WTC11 (cell line): ENCODE data around the gene UBE2R2.
"Not testable (repeated sequence)": the region's sequence is repeated elsewhere in the genome, so short reads cannot be mapped to it uniquely, and the experiment has no call there.

ENCODE experiments used
- ELF4 ChIP-seq: sonication (generic); formaldehyde crosslinking; IDR thresholded peaks from 2 replicates; pipeline ENCODE4 v1.8.1; 2022; ENCODE audit warnings: low read depth, mild to moderate bottlenecking, moderate library complexity, missing genetic modification reagents
- ESRRA ChIP-seq: sonication (generic); formaldehyde crosslinking; IDR thresholded peaks from 2 replicates; pipeline ENCODE4 v1.8.1; 2022; ENCODE audit warnings: mild to moderate bottlenecking, missing genetic modification reagents, borderline replicate concordance
- NFE2L1 ChIP-seq: sonication (generic); formaldehyde crosslinking; IDR thresholded peaks from 2 replicates; pipeline ENCODE4 v1.8.1; 2023; ENCODE audit warnings: missing genetic modification reagents
- SMAD3 ChIP-seq: sonication (generic); formaldehyde crosslinking; IDR thresholded peaks from 2 replicates; pipeline ENCODE4 v1.8.0; 2022; ENCODE audit warnings: missing genetic modification reagents, mild to moderate bottlenecking, borderline replicate concordance
- ZNF232 ChIP-seq: sonication (generic); formaldehyde crosslinking; IDR thresholded peaks from 2 replicates; pipeline ENCODE4 v1.8.0; 2022; ENCODE audit warnings: mild to moderate bottlenecking, missing genetic modification reagents
- TF ChIP-seq, protein P1 (sequence below): fragments of 200-600 bp; IDR thresholded peaks from 2 replicates; pipeline ENCODE4 v1.8.0; 2022; ENCODE audit warnings: antibody characterized with exemption
- TF ChIP-seq, protein P2 (sequence below): fragments of 250-450 bp; sonication (Bioruptor Pico); IDR thresholded peaks from 2 replicates; pipeline ENCODE4 v2.1.2; 2022; ENCODE audit warnings: mild to moderate bottlenecking, moderate library complexity
- TF ChIP-seq, protein P3 (sequence below): sonication (generic); formaldehyde crosslinking; conservative IDR thresholded peaks from 2 replicates; pipeline ENCODE4 v1.8.1; 2022; ENCODE audit warnings: mild to moderate bottlenecking, missing genetic modification reagents

DNA sequence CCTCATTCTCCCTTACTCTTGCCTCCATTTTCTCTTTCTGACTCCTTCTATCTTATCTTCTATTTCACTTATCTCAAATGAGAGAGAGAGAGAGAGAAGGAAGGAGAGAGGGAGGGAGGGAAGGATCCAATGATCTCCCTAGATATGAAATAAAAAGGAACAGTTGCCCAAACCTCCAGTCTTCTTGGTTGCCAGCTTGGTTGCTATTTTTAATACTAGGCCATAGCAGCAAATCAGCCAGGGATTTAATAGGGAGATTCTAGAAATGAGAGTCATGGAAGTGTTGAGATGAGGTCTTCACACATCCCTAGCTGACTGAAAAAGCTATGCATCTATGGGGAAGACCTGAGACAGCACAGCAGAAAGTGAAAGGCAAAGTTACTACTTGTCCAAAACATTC lies 43.8 kb upstream of the UBE2R2 start:
- TF ChIP-seq, protein P1, sequence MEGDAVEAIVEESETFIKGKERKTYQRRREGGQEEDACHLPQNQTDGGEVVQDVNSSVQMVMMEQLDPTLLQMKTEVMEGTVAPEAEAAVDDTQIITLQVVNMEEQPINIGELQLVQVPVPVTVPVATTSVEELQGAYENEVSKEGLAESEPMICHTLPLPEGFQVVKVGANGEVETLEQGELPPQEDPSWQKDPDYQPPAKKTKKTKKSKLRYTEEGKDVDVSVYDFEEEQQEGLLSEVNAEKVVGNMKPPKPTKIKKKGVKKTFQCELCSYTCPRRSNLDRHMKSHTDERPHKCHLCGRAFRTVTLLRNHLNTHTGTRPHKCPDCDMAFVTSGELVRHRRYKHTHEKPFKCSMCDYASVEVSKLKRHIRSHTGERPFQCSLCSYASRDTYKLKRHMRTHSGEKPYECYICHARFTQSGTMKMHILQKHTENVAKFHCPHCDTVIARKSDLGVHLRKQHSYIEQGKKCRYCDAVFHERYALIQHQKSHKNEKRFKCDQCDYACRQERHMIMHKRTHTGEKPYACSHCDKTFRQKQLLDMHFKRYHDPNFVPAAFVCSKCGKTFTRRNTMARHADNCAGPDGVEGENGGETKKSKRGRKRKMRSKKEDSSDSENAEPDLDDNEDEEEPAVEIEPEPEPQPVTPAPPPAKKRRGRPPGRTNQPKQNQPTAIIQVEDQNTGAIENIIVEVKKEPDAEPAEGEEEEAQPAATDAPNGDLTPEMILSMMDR = not testable (repeated sequence)
- not testable (repeated sequence) for TF ChIP-seq ESRRA, SMAD3, ZNF232, NFE2L1, ELF4 (CRISPR knock-in tag)
- TF ChIP-seq, protein P2, sequence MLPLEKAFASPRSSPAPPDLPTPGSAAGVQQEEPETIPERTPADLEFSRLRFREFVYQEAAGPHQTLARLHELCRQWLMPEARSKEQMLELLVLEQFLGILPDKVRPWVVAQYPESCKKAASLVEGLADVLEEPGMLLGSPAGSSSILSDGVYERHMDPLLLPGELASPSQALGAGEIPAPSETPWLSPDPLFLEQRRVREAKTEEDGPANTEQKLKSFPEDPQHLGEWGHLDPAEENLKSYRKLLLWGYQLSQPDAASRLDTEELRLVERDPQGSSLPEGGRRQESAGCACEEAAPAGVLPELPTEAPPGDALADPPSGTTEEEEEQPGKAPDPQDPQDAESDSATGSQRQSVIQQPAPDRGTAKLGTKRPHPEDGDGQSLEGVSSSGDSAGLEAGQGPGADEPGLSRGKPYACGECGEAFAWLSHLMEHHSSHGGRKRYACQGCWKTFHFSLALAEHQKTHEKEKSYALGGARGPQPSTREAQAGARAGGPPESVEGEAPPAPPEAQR = not testable (repeated sequence)
- TF ChIP-seq, protein P3, sequence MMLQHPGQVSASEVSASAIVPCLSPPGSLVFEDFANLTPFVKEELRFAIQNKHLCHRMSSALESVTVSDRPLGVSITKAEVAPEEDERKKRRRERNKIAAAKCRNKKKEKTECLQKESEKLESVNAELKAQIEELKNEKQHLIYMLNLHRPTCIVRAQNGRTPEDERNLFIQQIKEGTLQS = not testable (repeated sequence)
